CD14-positive monocyte (primary cell): ENCODE measurements around the gene HS6ST3. TPM values are rescaled to one million over a fixed set of nuclear protein-coding genes. Genes with fewer than 3 reads are reported as not detected.

Experiments used
- DNase-seq, 3 donors: peaks; one replicate each; pipeline ENCODE4 v3.0.0-alpha.2; 2011 to 2022
- H2AFZ ChIP-seq: 2 replicates; pipeline ENCODE4 v1.6.0; 2012; ENCODE audit warnings: mild to moderate bottlenecking, low read depth, low read length, inconsistent platforms; ENCODE audit not compliant: insufficient read depth, poor library complexity, severe bottlenecking
- H3K27ac ChIP-seq, 2 donors: 1 replicate in 1 of 2; 2 replicates in 1 of 2; pipeline ENCODE4 v1.5.1; 2012 to 2013; ENCODE audit warnings: low read length in 2 of 2, control low read depth in 1 of 2, inconsistent platforms in 1 of 2, low read depth in 1 of 2, mild to moderate bottlenecking in 1 of 2
- H3K27me3 ChIP-seq, 2 donors: one replicate each; pipeline versions ENCODE4 v1.6.0 to v1.6.1; 2011 to 2013; ENCODE audit warnings: low read length in 2 of 2; ENCODE audit not compliant: control insufficient read depth in 2 of 2, insufficient read depth in 2 of 2
- H3K36me3 ChIP-seq, 2 donors: replicated peaks in 1 of 2; 1 replicate in 1 of 2; 2 replicates in 1 of 2; pipeline versions ENCODE4 v1.5.1 to v1.6.1; 2012 to 2013; ENCODE audit warnings: low read length in 2 of 2, control low read depth in 1 of 2, inconsistent platforms in 1 of 2, mild to moderate bottlenecking in 1 of 2; ENCODE audit not compliant: insufficient read depth in 2 of 2, control insufficient read depth in 1 of 2
- H3K4me1 ChIP-seq, 2 donors: 1 replicate in 1 of 2; 2 replicates in 1 of 2; pipeline versions ENCODE4 v1.5.1 to v1.6.1; 2012 to 2013; ENCODE audit warnings: low read length in 2 of 2, control low read depth in 1 of 2, inconsistent platforms in 1 of 2, mild to moderate bottlenecking in 1 of 2, moderate library complexity in 1 of 2; ENCODE audit not compliant: insufficient read depth in 2 of 2, control insufficient read depth in 1 of 2
- H3K4me2 ChIP-seq: replicated peaks from 2 replicates; pipeline ENCODE3; 2012; ENCODE audit warnings: low read length, moderate library complexity, mild to moderate bottlenecking; ENCODE audit not compliant: poor library complexity, severe bottlenecking; ENCODE audit errors: extremely low read depth
- H3K4me3 ChIP-seq, 3 experiments: fragments of 200-600 bp in 1 of 3; sonication (generic) in 1 of 3; replicated peaks in 1 of 3; 1 replicate in 2 of 3; 2 replicates in 1 of 3; pipeline ENCODE4 v1.5.1; 2011 to 2013; ENCODE audit warnings: low read length in 3 of 3, mild to moderate bottlenecking in 3 of 3, control low read depth in 2 of 3, low read depth in 2 of 3, inconsistent platforms in 1 of 3, moderate library complexity in 1 of 3
- H3K79me2 ChIP-seq: 2 replicates; pipeline ENCODE4 v1.6.0; 2012; ENCODE audit warnings: mild to moderate bottlenecking, control low read depth, inconsistent platforms, low read length, moderate library complexity; ENCODE audit not compliant: insufficient read depth
- H3K9ac ChIP-seq: 2 replicates; pipeline ENCODE4 v1.6.0; 2017; ENCODE audit warnings: low read length, mild to moderate bottlenecking; ENCODE audit not compliant: insufficient read depth, poor library complexity, severe bottlenecking
- H3K9me3 ChIP-seq, 2 donors: replicated peaks in 1 of 2; 1 replicate in 1 of 2; 2 replicates in 1 of 2; pipeline versions ENCODE4 v1.5.1 to v1.6.1; 2012 to 2013; ENCODE audit warnings: low read length in 2 of 2, control low read depth in 1 of 2; ENCODE audit not compliant: control insufficient read depth in 1 of 2, insufficient read depth in 1 of 2
- H4K20me1 ChIP-seq: 2 replicates; pipeline ENCODE4 v1.6.0; 2012; ENCODE audit warnings: mild to moderate bottlenecking, low read length, control low read depth, moderate library complexity; ENCODE audit not compliant: insufficient read depth
- H3K27ac Mint-ChIP-seq, 7 donors: one replicate each; pipeline ENCODE4 v1.8.0; 2020; ENCODE audit warnings: mild to moderate bottlenecking in 7 of 7, mixed read lengths in 7 of 7, moderate library complexity in 6 of 7, inconsistent platforms in 2 of 7
- H3K27me3 Mint-ChIP-seq, 3 donors: one replicate each; pipeline ENCODE4 v1.8.0; 2021 to 2022; ENCODE audit warnings: low read depth in 3 of 3, mild to moderate bottlenecking in 3 of 3, mixed read lengths in 3 of 3, moderate library complexity in 3 of 3, inconsistent platforms in 1 of 3
- H3K36me3 Mint-ChIP-seq, 2 donors: one replicate each; pipeline ENCODE4 v1.8.0; 2020; ENCODE audit warnings: mixed read lengths in 2 of 2, inconsistent platforms in 1 of 2, mild to moderate bottlenecking in 1 of 2
- H3K4me1 Mint-ChIP-seq: one replicate; pipeline ENCODE4 v1.8.0; 2020; ENCODE audit warnings: mild to moderate bottlenecking, mixed read lengths
- H3K4me3 Mint-ChIP-seq, 2 donors: one replicate each; pipeline ENCODE4 v1.8.0; 2020; ENCODE audit warnings: mild to moderate bottlenecking in 2 of 2, mixed read lengths in 2 of 2, moderate library complexity in 1 of 2
- H3K9me3 Mint-ChIP-seq, 7 donors: one replicate each; pipeline ENCODE4 v1.8.0; 2020 to 2022; ENCODE audit warnings: mixed read lengths in 7 of 7, mild to moderate bottlenecking in 6 of 7, moderate library complexity in 6 of 7, inconsistent platforms in 2 of 7
- CTCF ChIP-seq: fragments of 200-600 bp; IDR thresholded peaks from one replicate; pipeline ENCODE4 v1.8.0; 2022; ENCODE audit warnings: antibody characterized with exemption, mild to moderate bottlenecking
- WGBS: methylation state at CpG from one replicate; pipeline ENCODE4 v1.1.5; 2013; ENCODE audit warnings: missing lambda C conversion rate; ENCODE audit not compliant: insufficient coverage; 5-methylcytosine and 5-hydroxymethylcytosine counted together
- intact Hi-C, 2 donors: fragments of 100-400 bp; cut with micrococcal nuclease; formaldehyde crosslinking; loops; one replicate each; pipeline versions ENCODE4 v1.15.0 to v1.15.1; 2023
- polyA plus RNA-seq, 3 donors: library from polyadenylated mRNA; depleted of rRNA in 1 of 3; unstranded in 2 of 3; stranded (reverse) in 1 of 3; fragments of 300-500 nt in 2 of 3; fragments of >200 nt in 1 of 3; fragmentation: Illumina TruSeq in 2 of 3; gene quantifications; 1 replicate in 2 of 3; 2 replicates in 1 of 3; pipeline ENCODE4 v1.2.3, GENCODE V29; 2012 to 2021

HS6ST3 gene
- polyA plus RNA-seq, 3 donors: not detected

GRCh38 chr13:96821381-96821780 is 731.5 kb downstream of the HS6ST3 start:
- H3K9ac ChIP-seq: no peak overlapping the region
- Mint-ChIP-seq H3K9me3 (peaks cover 0 to 2% (median 0%) of the 10 kb centered on the region in 7 donors), H3K36me3 (no peaks in the 10 kb centered on the region), H3K27me3 (peaks cover 0 to 6% (median 2%) of the 10 kb centered on the region in 3 donors), H3K4me3 (no peak overlapping the region), H3K4me1 (peaks cover 4% of the 10 kb centered on the region), H3K27ac (no peak overlapping the region)
- no peak overlapping the region for H3K27ac ChIP-seq
- no peak for TF ChIP-seq CTCF
- H3K27me3 ChIP-seq: peaks cover 0 to 2% of the 10 kb centered on the region in 2 donors
- intact Hi-C loops: no loop called here
- no peak overlapping the region for H2AFZ ChIP-seq
- no peak overlapping the region for H3K4me2 ChIP-seq
- no peaks in the 10 kb centered on the region for H3K79me2 ChIP-seq
- H3K4me1 ChIP-seq: no peaks in the 10 kb centered on the region
- no peaks in the 10 kb centered on the region for H4K20me1 ChIP-seq
- no CpG with 5 or more reads among the region's 1 CpG for WGBS
- no peak for DNase-seq
- no peaks in the 10 kb centered on the region for H3K9me3 ChIP-seq
- H3K4me3 ChIP-seq: no peak overlapping the region
- no peaks in the 10 kb centered on the region for H3K36me3 ChIP-seq

- H4K20me1 ChIP-seq: no peaks in the 10 kb centered on the region
- no peak overlapping the region for H3K4me3 ChIP-seq
- H3K27ac ChIP-seq: no peak overlapping the region
- Mint-ChIP-seq H3K4me3 (no peak overlapping the region), H3K9me3 (peaks cover 0 to 2% (median 0%) of the 10 kb centered on the region in 7 donors), H3K27me3 (peaks cover 0 to 6% (median 2%) of the 10 kb centered on the region in 3 donors), H3K36me3 (no peaks in the 10 kb centered on the region), H3K4me1 (peaks cover 4% of the 10 kb centered on the region), H3K27ac (no peak overlapping the region)
- no peak overlapping the region for H2AFZ ChIP-seq
- H3K4me1 ChIP-seq: no peaks in the 10 kb centered on the region
- intact Hi-C loops: no loop called here
- TF ChIP-seq CTCF: no peak
- H3K9me3 ChIP-seq: no peaks in the 10 kb centered on the region
- H3K27me3 ChIP-seq: peaks cover 0 to 2% of the 10 kb centered on the region in 2 donors
- H3K79me2 ChIP-seq: no peaks in the 10 kb centered on the region
- no peak overlapping the region for H3K9ac ChIP-seq
- 88% methylated on average over 8 of the region's 9 CpGs for WGBS
- H3K4me2 ChIP-seq: no peak overlapping the region
- DNase-seq: no peak
- no peaks in the 10 kb centered on the region for H3K36me3 ChIP-seq
These were observed 732.1 kb downstream of the HS6ST3 start for GRCh38 chr13:96821971-96822370.
